GM23248 (cell line): ENCODE data around the gene ELL2.

Source experiments
- EZH2 ChIP-seq: fragments of 200-600 bp; sonication (generic); IDR thresholded peaks from 2 replicates; pipeline ENCODE4 v1.6.1; 2018; ENCODE audit warnings: antibody characterized with exemption, mild to moderate bottlenecking; ENCODE audit not compliant: insufficient read depth, poor library complexity, severe bottlenecking
- EZH2phosphoT487 ChIP-seq: fragments of 200-600 bp; sonication (generic); IDR thresholded peaks from 2 replicates; pipeline ENCODE4 v1.6.1; 2018; ENCODE audit warnings: antibody characterized with exemption, moderate library complexity, mild to moderate bottlenecking, low read depth; ENCODE audit not compliant: insufficient read depth

GRCh38 chr5:95895251-95895650 is 66.4 kb downstream of the ELL2 start:
- TF ChIP-seq EZH2phosphoT487: no peak
- no peak for TF ChIP-seq EZH2
